Astrocyte of the spinal cord (primary cell): ENCODE data around the gene HLA-DMA.
A peak's percentile ranks its signal among the peaks of the same experiment; 100 is the strongest.

Experiments used
- DNase-seq: peaks from one replicate; pipeline ENCODE4 v3.0.0; 2011; ENCODE audit warnings: low read depth, low spot score
- H3K4me3 ChIP-seq: 2 replicates; pipeline ENCODE4 v1.5.1; 2011; ENCODE audit warnings: low read depth, mild to moderate bottlenecking, low read length, moderate library complexity
- CTCF ChIP-seq: IDR thresholded peaks from 2 replicates; pipeline ENCODE4 v1.5.1; 2012; ENCODE audit warnings: low read depth, mild to moderate bottlenecking, low read length, inconsistent platforms
- in situ Hi-C: cut with HindIII; loops from 2 replicates; pipeline ENCODE4 v1.10.0; 2017; ENCODE audit warnings: low sequenced_read_pairs

The HLA-DMA gene

GRCh38 chr6:32980488-32981038, 27.7 kb upstream of the HLA-DMA start:
- no peak for TF ChIP-seq CTCF
- DNase-seq, result no peak
- H3K4me3 ChIP-seq, result no peak overlapping the region
- in situ Hi-C loops, result no loop called here

- TF ChIP-seq CTCF, result no peak
- no peak overlapping the region for H3K4me3 ChIP-seq
- in situ Hi-C loops, result loop anchor here (10.0 kb wide), 1 partner anchor 135 kb away; the partner anchor contains the start of gene PSMB8
- DNase-seq, result no peak
Measured at GRCh38 chr6:32979720-32980487, 27.0 kb upstream of the HLA-DMA start.

- in situ Hi-C loops, result loop anchor here (10.0 kb wide), 1 partner anchor 133 kb away; the partner anchor contains the start of gene PSMB8
- TF ChIP-seq CTCF, result no peak
- H3K4me3 ChIP-seq, result no peak overlapping the region
- no peak for DNase-seq
Measured at GRCh38 chr6:32977953-32978324, 25.0 kb upstream of the HLA-DMA start.

GRCh38 chr6:32977272-32977952, 24.5 kb upstream of the HLA-DMA start:
- no peak for DNase-seq
- in situ Hi-C loops, result loop anchor here (10.0 kb wide), 1 partner anchor 133 kb away; the partner anchor contains the start of gene PSMB8
- no peak overlapping the region for H3K4me3 ChIP-seq
- no peak for TF ChIP-seq CTCF

- no peak for TF ChIP-seq CTCF
- H3K4me3 ChIP-seq, result no peak overlapping the region
- no peak for DNase-seq
- in situ Hi-C loops, result loop anchor here (10.0 kb wide), 1 partner anchor 132 kb away; the partner anchor contains the start of gene PSMB8
Measured at GRCh38 chr6:32976334-32977069, 23.6 kb upstream of the HLA-DMA start.

GRCh38 chr6:32975886-32976285, 23.0 kb upstream of the HLA-DMA start:
- in situ Hi-C loops, result loop anchor here (10.0 kb wide), 1 partner anchor 131 kb away; the partner anchor contains the start of gene PSMB8
- no peak for DNase-seq
- H3K4me3 ChIP-seq, result peak overlapping the region; percentile 80
- no peak for TF ChIP-seq CTCF
